Right atrium auricular region (tissue), 2 donors: ENCODE data around the gene MAGI1. TPM values are rescaled to one million over a fixed set of nuclear protein-coding genes. Genes with fewer than 3 reads are reported as not detected.

Source experiments
- DNase-seq: peaks from one replicate; pipeline ENCODE4 v3.0.0-alpha.2; 2019; ENCODE audit warnings: low spot score
- H3K27ac ChIP-seq, 2 donors: fragments of 200-600 bp; sonication (generic); 1 replicate in 1 of 2; 2 replicates in 1 of 2; pipeline ENCODE4 v1.5.1; 2016 to 2019
- H3K27me3 ChIP-seq, 2 donors: fragments of 200-600 bp; sonication (generic); one replicate each; pipeline versions ENCODE4 v1.5.1 to v1.6.0; 2017 to 2019
- H3K36me3 ChIP-seq: fragments of 200-600 bp; sonication (generic); one replicate; pipeline ENCODE4 v1.5.1; 2016
- H3K4me1 ChIP-seq, 2 donors: fragments of 200-600 bp; sonication (generic); one replicate each; pipeline versions ENCODE4 v1.5.1 to v1.6.0; 2017 to 2019
- H3K4me3 ChIP-seq, 2 donors: fragments of 200-600 bp; sonication (generic); 1 replicate in 1 of 2; 2 replicates in 1 of 2; pipeline ENCODE4 v1.5.1; 2017 to 2019; ENCODE audit warnings: mild to moderate bottlenecking in 1 of 2, moderate library complexity in 1 of 2
- H3K9me3 ChIP-seq, 2 donors: fragments of 200-600 bp; sonication (generic); one replicate each; pipeline ENCODE4 v1.5.1; 2019
- total RNA-seq, 2 donors: library from RNA; depleted of rRNA; stranded (reverse); fragments of >200 nt; gene quantifications; one replicate each; pipeline ENCODE4 v1.1.0, GENCODE V29; 2016
- TF ChIP-seq, protein P1 (sequence below), 2 donors: fragments of 200-600 bp; sonication (generic); IDR thresholded peaks; one replicate each; pipeline ENCODE4 v1.5.1; 2019; ENCODE audit warnings: antibody characterized with exemption in 2 of 2

Gene MAGI1
- total RNA-seq, 2 donors from 2014 or later, result 28.5 to 34.8 TPM

DNA sequence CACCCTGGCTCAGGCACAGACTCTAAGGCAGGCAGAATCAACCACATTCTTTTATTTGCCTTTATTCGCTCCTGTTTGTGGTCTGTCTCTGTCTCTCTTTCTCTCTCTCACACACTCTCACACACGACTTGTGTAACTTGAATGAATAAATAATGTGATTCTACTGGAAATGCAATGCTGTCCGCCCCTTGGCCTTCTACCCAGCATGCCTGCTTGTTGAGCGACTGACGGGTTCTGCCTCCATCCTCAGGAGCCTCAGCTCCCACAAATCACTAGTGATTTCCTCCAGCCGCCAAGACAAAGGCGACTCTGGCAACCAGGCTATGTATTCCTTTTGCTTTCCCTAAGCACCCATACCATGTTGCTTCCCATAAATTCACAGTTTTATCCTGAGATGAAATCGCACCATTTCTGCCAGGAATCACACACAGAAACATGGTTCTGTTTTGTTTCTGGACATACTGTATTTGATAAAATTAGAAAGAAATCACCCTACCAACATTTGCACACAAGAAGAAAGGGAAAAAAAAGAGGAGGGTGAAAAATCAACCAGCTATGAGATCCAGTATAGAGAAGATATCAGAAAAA is 460.8 kb downstream of the MAGI1 start:
- peak overlapping the region in 1 of 2 donors; percentile 17 for H3K27ac ChIP-seq
- H3K36me3 ChIP-seq, result no peaks in the 10 kb centered on the region
- DNase-seq, result no peak
- TF ChIP-seq, protein P1, sequence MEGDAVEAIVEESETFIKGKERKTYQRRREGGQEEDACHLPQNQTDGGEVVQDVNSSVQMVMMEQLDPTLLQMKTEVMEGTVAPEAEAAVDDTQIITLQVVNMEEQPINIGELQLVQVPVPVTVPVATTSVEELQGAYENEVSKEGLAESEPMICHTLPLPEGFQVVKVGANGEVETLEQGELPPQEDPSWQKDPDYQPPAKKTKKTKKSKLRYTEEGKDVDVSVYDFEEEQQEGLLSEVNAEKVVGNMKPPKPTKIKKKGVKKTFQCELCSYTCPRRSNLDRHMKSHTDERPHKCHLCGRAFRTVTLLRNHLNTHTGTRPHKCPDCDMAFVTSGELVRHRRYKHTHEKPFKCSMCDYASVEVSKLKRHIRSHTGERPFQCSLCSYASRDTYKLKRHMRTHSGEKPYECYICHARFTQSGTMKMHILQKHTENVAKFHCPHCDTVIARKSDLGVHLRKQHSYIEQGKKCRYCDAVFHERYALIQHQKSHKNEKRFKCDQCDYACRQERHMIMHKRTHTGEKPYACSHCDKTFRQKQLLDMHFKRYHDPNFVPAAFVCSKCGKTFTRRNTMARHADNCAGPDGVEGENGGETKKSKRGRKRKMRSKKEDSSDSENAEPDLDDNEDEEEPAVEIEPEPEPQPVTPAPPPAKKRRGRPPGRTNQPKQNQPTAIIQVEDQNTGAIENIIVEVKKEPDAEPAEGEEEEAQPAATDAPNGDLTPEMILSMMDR (IDR thresholded peaks at IDR 0.05), result no peak
- peaks cover 0 to 7% of the 10 kb centered on the region in 2 donors for H3K9me3 ChIP-seq
- peaks cover 0 to 15% of the 10 kb centered on the region in 2 donors for H3K4me1 ChIP-seq
- H3K4me3 ChIP-seq, result no peak overlapping the region
- H3K27me3 ChIP-seq, result no peaks in the 10 kb centered on the region

DNA sequence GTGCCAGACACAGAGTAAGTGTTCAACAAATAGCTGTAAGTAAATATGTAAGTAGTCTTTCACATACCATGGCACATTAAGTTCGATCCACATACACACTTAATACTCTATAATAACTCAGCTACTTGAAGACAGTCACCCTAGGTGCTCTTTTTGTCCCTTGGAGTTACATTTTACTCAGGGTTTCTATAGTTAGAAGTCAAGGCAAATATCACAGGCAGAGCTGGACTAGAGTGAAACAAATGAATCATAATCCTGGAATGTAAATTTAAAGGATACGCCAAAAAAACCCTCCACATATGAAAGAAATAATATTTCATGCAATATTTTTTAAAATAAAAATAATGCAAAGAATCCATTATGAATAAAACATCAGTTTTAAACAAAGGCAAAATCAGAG is 461.8 kb downstream of the MAGI1 start:
- Histone ChIP-seq H3K27ac (peak overlapping the region in 1 of 2 donors; percentile 17), H3K27me3 (no peaks in the 10 kb centered on the region), H3K9me3 (peaks cover 0 to 7% of the 10 kb centered on the region in 2 donors), H3K4me1 (peaks cover 0 to 15% of the 10 kb centered on the region in 2 donors), H3K4me3 (no peak overlapping the region), H3K36me3 (no peaks in the 10 kb centered on the region)
- no peak for DNase-seq
- TF ChIP-seq, protein P1 (IDR thresholded peaks at IDR 0.05), result no peak

GRCh38 chr3:65576228-65576627 is 462.5 kb downstream of the MAGI1 start:
- H3K27ac ChIP-seq, result no peak overlapping the region
- no peaks in the 10 kb centered on the region for H3K27me3 ChIP-seq
- H3K36me3 ChIP-seq, result no peaks in the 10 kb centered on the region
- DNase-seq, result no peak
- no peak overlapping the region for H3K4me3 ChIP-seq
- peaks cover 0 to 7% of the 10 kb centered on the region in 2 donors for H3K9me3 ChIP-seq
- TF ChIP-seq, protein P1 (IDR thresholded peaks at IDR 0.05), result no peak
- peaks cover 0 to 15% of the 10 kb centered on the region in 2 donors for H3K4me1 ChIP-seq

GRCh38 chr3:65575376-65575840 is 463.3 kb downstream of the MAGI1 start:
- TF ChIP-seq, protein P1 (IDR thresholded peaks at IDR 0.05), result no peak
- Histone ChIP-seq H3K27me3 (no peaks in the 10 kb centered on the region), H3K27ac (no peak overlapping the region), H3K36me3 (no peaks in the 10 kb centered on the region), H3K4me3 (no peak overlapping the region), H3K4me1 (peaks cover 0 to 15% of the 10 kb centered on the region in 2 donors), H3K9me3 (peaks cover 0 to 7% of the 10 kb centered on the region in 2 donors)
- no peak for DNase-seq

GRCh38 chr3:65573548-65574116 is 465.1 kb downstream of the MAGI1 start:
- H3K9me3 ChIP-seq, result peaks cover 0 to 7% of the 10 kb centered on the region in 2 donors
- no peaks in the 10 kb centered on the region for H3K36me3 ChIP-seq
- peaks cover 0 to 22% of the 10 kb centered on the region in 2 donors for H3K4me1 ChIP-seq
- DNase-seq, result no peak
- H3K27me3 ChIP-seq, result no peaks in the 10 kb centered on the region
- TF ChIP-seq, protein P1 (IDR thresholded peaks at IDR 0.05), result no peak
- H3K4me3 ChIP-seq, result no peak overlapping the region
- H3K27ac ChIP-seq, result no peak overlapping the region
